Stimulated activated CD4-positive, alpha-beta T cell treated with anti-CD3 and anti-CD28 coated beads, Interleukin-2, amount 100 ng/mL, for 24 hours (primary cell): ENCODE results near the gene TPRKB.
"Not testable (repeated sequence)": the region's sequence is repeated elsewhere in the genome, so short reads cannot be mapped to it uniquely, and the experiment has no call there.

Experiments
- DNase-seq, 2 donors: peaks; one replicate each; pipeline ENCODE4 v3.0.0-alpha.2; 2020

Gene TPRKB

DNA sequence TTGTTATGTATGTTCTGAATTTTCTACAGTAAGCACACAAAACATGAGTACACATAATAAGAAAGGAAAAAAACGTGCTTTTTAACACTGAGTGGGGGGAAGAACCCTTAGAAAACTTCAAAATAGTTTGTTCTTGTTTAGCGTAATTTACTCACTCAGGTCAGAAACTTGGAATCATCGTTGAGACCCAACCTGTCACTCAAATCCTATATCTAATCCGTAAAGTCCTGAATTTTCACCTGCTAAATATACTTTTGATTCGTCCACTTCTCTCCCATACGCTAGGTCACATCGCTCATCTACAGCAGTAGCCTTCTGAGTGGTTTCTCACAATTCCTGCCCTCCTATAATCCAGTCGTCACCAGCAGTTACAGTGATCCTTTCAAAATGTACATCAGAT, 767 bp downstream of the TPRKB start:
- no peak for DNase-seq

GRCh38 chr2:73730810-73731209, 6.3 kb downstream of the TPRKB start:
- no peak for DNase-seq

DNA sequence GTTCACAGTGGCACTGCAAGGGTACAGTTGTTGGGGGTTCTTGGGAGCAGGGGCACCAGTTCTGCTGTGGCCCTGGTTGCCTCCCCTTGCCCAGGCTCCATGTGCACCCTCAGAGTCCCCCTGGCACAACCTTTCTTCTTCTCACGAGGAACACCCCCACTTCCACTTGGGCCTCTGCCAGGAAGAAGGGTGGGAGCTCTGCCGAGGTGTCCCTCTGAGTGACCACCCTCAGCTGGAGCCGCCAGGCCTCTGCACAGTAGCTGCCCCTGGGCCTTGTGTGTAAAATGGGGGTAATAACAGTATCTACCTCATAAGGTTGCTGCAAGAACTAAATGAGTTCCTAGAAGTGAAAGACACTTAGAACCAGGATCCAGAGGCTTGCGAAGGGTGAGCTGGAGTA, 8.4 kb downstream of the TPRKB start:
- no peak for DNase-seq

GRCh38 chr2:73728043-73728442, 9.1 kb downstream of the TPRKB start:
- no peak for DNase-seq

- not testable (repeated sequence) for DNase-seq
Observed at GRCh38 chr2:73726657-73727056, 10.5 kb downstream of the TPRKB start.

- no peak for DNase-seq
Observed at GRCh38 chr2:73718851-73719621, 18.1 kb downstream of the TPRKB start.

- DNase-seq = no peak
Observed at GRCh38 chr2:73718421-73718820, 18.7 kb downstream of the TPRKB start.

GRCh38 chr2:73717695-73718094, 19.4 kb downstream of the TPRKB start:
- DNase-seq = not testable (repeated sequence)

DNA sequence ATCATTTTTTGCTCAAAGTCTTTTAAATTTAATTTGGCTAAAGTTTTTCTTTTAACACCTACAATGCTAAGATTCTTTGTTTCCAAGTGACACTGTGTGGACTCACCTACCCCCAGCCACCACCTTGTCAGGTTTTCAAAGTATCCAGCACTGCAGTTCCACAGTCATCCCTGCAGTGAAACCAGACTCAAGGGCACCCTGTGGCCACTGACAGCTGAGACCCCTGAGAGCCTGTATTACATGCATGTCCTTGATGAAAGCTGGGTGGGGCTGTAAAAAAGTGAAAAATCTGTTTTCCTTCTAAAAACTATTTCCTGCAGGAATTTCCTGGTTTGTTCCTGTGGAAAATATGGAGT, 19.9 kb downstream of the TPRKB start:
- no peak for DNase-seq

- no peak for DNase-seq
Observed at GRCh38 chr2:73716543-73717250, 20.4 kb downstream of the TPRKB start.

GRCh38 chr2:73714091-73714490, 23.1 kb downstream of the TPRKB start:
- DNase-seq = no peak

DNA sequence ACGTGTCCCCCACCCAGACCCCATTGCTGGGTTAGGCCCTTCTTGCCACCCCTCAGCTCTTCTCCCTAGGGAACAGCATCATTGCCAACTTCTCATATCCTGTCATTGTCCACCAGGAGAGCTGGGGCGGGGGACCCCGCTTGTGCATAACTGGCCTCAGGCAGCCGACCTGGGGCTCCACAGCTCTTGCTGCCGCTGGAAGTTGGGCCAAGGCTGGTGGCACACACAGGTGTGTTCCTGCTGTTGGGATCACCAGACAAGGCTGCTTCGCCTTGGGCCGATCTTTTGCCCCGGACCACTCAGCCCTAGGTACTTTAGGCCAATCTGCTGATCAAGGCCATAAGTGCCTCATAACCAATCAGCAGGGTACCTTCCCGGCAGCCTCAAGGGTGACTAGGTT, 28.6 kb downstream of the TPRKB start:
- DNase-seq = no peak

GRCh38 chr2:73707636-73708035, 29.5 kb downstream of the TPRKB start:
- no peak for DNase-seq

- no peak for DNase-seq
Observed at GRCh38 chr2:73707058-73707457, 30.1 kb downstream of the TPRKB start.

- DNase-seq = no peak
Observed at GRCh38 chr2:73705091-73705490, 32.1 kb downstream of the TPRKB start.

DNA sequence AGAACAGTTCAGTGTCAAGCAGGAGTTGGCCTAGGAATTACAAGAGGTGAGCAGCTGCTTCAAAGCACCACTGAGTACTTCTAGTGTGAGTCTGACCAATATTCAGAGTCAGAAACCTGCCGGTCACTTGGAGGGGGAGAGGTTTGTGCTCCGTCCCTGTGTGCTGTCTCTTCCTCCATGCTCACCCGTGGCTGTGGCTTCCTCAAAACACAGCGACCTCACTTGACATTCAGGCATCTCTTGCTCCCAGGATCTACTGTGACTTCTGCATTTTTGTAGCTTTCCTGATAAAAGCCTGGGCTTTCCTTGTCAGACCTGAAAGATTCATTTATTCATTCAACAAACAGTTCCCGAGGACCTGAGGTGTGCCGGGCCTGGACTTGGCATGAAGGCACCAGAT, 32.9 kb downstream of the TPRKB start:
- DNase-seq = no peak

GRCh38 chr2:73703675-73704074, 33.5 kb downstream of the TPRKB start:
- no peak for DNase-seq

- not testable (repeated sequence) for DNase-seq
Observed at GRCh38 chr2:73702852-73703493, 34.2 kb downstream of the TPRKB start.

DNA sequence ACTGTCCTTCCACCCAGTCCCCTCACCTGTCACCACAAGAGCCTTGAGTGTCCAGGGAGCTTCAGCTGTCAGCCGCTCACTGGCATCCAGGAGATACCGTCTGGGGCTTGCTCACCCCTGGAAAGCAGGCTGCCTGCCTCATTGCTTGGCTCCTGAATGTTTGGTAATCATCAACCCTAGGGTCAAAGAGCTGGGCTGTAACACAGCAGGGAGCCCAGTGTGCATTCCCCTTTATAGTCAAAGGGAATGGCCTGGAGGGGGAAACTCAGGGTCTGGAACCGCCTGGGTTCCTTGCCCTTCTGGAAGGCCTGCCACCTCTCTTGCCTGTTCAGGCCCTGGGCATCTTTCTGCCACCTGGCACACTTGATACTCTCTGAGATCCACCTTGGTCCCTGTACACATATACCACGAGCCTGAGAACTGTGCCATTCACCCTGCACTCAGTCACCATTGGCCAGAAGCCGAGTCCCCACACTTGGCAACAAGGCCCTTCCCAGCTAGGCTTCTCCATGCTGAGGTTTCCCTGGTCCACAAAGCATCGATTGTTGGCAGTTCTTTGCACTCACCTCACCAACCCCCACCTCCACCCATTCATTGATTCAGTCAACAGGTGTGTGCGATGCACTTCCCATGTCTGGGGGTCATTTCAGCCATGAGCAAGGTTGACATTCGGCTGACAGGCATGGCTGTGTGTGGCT, 35.0 kb downstream of the TPRKB start:
- no peak for DNase-seq

DNA sequence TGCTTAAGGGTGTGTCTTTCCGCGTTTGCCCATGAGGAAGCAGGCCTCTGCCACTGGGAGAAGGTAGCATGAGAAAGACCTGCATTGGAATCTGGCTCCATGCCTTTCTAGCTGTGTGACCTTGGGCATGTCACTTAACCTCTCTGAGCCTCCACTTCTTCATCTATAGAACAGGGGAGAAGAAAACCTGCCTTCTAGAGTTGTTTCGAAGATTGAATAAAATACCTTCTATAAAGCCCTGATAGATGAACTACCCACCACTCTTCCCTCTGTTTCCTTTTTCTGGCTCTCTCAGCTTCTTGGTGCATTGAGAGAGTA, 35.7 kb downstream of the TPRKB start:
- DNase-seq = not testable (repeated sequence)

GRCh38 chr2:73700661-73701447, 36.3 kb downstream of the TPRKB start:
- DNase-seq = no peak

DNA sequence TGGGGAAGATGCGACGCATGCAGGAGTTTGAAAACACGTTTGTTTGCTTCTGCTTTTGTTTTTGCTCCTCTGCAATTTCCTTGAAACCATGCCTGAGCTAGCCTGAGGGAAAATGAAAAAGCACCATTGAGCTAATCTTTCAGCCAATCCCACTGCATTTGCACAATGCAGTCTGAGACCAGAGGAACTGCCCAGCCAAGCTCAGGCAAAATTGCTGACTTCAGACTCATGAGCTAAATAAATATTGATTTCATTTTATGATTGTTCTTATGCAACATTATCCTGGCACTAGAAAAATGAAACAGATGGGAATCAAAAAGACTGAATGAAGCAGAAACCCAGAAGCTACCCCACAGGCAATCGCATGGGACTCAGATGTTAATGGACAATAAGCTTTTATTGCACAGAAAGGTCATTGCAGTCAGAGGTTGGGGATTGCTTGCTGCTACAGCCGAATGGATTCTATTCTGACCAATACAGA, 37.0 kb downstream of the TPRKB start:
- no peak for DNase-seq

GRCh38 chr2:73699437-73699836, 37.7 kb downstream of the TPRKB start:
- DNase-seq = no peak
